GM21360 (cell line): ENCODE data around the gene TPRX1.
"Not testable (repeated sequence)": the region's sequence is repeated elsewhere in the genome, so short reads cannot be mapped to it uniquely, and the experiment has no call there.

Source experiments
- ATAC-seq: cut with Tn5 transposase; IDR thresholded peaks from one replicate; pipeline ENCODE4 v1.9.1; 2021; ENCODE audit warnings: mild to moderate bottlenecking, moderate library complexity; ENCODE audit not compliant: unreplicated experiment

The TPRX1 gene

GRCh38 chr19:47768604-47769003 lies 35.7 kb downstream of the TPRX1 start:
- ATAC-seq = no peak

GRCh38 chr19:47767349-47767748 lies 37.0 kb downstream of the TPRX1 start:
- ATAC-seq = no peak

- no peak for ATAC-seq
These were observed 37.7 kb downstream of the TPRX1 start for GRCh38 chr19:47766670-47767069.

- no peak for ATAC-seq
These were observed 38.1 kb downstream of the TPRX1 start for GRCh38 chr19:47766359-47766620.

- ATAC-seq = no peak
These were observed 38.6 kb downstream of the TPRX1 start for GRCh38 chr19:47765523-47766358.

- not testable (repeated sequence) for ATAC-seq
These were observed 39.6 kb downstream of the TPRX1 start for GRCh38 chr19:47764705-47765104.

GRCh38 chr19:47762615-47763308 lies 41.6 kb downstream of the TPRX1 start:
- no peak for ATAC-seq

- ATAC-seq = no peak
These were observed 42.2 kb downstream of the TPRX1 start for GRCh38 chr19:47762151-47762550.

GRCh38 chr19:47761566-47761965 lies 42.8 kb downstream of the TPRX1 start:
- no peak for ATAC-seq

- no peak for ATAC-seq
These were observed 43.7 kb downstream of the TPRX1 start for GRCh38 chr19:47760632-47760999.

- no peak for ATAC-seq
These were observed 45.9 kb downstream of the TPRX1 start for GRCh38 chr19:47758443-47758804.

GRCh38 chr19:47757617-47758442 lies 46.5 kb downstream of the TPRX1 start:
- ATAC-seq = no peak

- ATAC-seq = no peak
These were observed 47.3 kb downstream of the TPRX1 start for GRCh38 chr19:47756953-47757608.

GRCh38 chr19:47756627-47756929 lies 47.8 kb downstream of the TPRX1 start:
- no peak for ATAC-seq

- ATAC-seq = no peak
These were observed 48.4 kb downstream of the TPRX1 start for GRCh38 chr19:47755762-47756626.

- ATAC-seq = no peak
These were observed 49.1 kb downstream of the TPRX1 start for GRCh38 chr19:47755065-47755761.

- ATAC-seq = no peak
These were observed 49.9 kb downstream of the TPRX1 start for GRCh38 chr19:47754206-47755064.

GRCh38 chr19:47752440-47753211 lies 51.7 kb downstream of the TPRX1 start:
- ATAC-seq = no peak
